Brain pericyte (primary cell): ENCODE measurements around the gene SLC41A3.

Source experiments
- DNase-seq: peaks from one replicate; pipeline ENCODE4 v3.0.0-alpha.2; 2012; ENCODE audit warnings: low read depth, low spot score

The SLC41A3 gene

GRCh38 chr3:126026761-126027160 is 57.2 kb downstream of the SLC41A3 start:
- DNase-seq, result no peak

- DNase-seq, result no peak
Observed at GRCh38 chr3:126026277-126026751, 57.6 kb downstream of the SLC41A3 start.

- no peak for DNase-seq
Observed at GRCh38 chr3:126025862-126026261, 58.1 kb downstream of the SLC41A3 start.

- DNase-seq, result no peak
Observed at GRCh38 chr3:126025116-126025729, 58.7 kb downstream of the SLC41A3 start.

GRCh38 chr3:126024049-126024854 is 59.7 kb downstream of the SLC41A3 start:
- no peak for DNase-seq

GRCh38 chr3:126023390-126023789 is 60.5 kb downstream of the SLC41A3 start:
- no peak for DNase-seq

GRCh38 chr3:126022741-126023359 is 61.1 kb downstream of the SLC41A3 start:
- no peak for DNase-seq

GRCh38 chr3:126021702-126022101 is 62.2 kb downstream of the SLC41A3 start:
- DNase-seq, result no peak

- no peak for DNase-seq
Observed at GRCh38 chr3:126021224-126021623, 62.7 kb downstream of the SLC41A3 start.

GRCh38 chr3:126019683-126020082 is 64.2 kb downstream of the SLC41A3 start:
- DNase-seq, result no peak

GRCh38 chr3:126018995-126019394 is 64.9 kb downstream of the SLC41A3 start:
- no peak for DNase-seq

GRCh38 chr3:126018545-126018944 is 65.4 kb downstream of the SLC41A3 start:
- DNase-seq, result no peak

- DNase-seq, result no peak
Observed at GRCh38 chr3:126017362-126017761, 66.6 kb downstream of the SLC41A3 start.

- DNase-seq, result no peak
Observed at GRCh38 chr3:126016616-126017015, 67.3 kb downstream of the SLC41A3 start.

GRCh38 chr3:126015075-126015474 is 68.8 kb downstream of the SLC41A3 start:
- DNase-seq, result no peak

GRCh38 chr3:126014252-126014651 is 69.7 kb downstream of the SLC41A3 start:
- peak; percentile 11 for DNase-seq

- DNase-seq, result peak; percentile 8
Observed at GRCh38 chr3:126013751-126014156, 70.2 kb downstream of the SLC41A3 start.

GRCh38 chr3:126009181-126009580 is 74.7 kb downstream of the SLC41A3 start:
- no peak for DNase-seq

- no peak for DNase-seq
Observed at GRCh38 chr3:126008219-126008618, 75.7 kb downstream of the SLC41A3 start.

GRCh38 chr3:126005951-126006350 is 78.0 kb downstream of the SLC41A3 start:
- no peak for DNase-seq

- DNase-seq, result no peak
Observed at GRCh38 chr3:126004692-126005091, 79.2 kb downstream of the SLC41A3 start.

GRCh38 chr3:126004217-126004616 is 79.7 kb downstream of the SLC41A3 start:
- DNase-seq, result no peak
